K562 (cell line): ENCODE data around the gene TSC22D1. TPM values are rescaled to one million over a fixed set of nuclear protein-coding genes. Genes with fewer than 3 reads are reported as not detected.

Experiments
- ATAC-seq: fragments of 200-7000 bp; cut with Tn5 transposase; 3 replicates; pipeline ENCODE4 v1.9.1; 2020; ENCODE audit warnings: moderate library complexity
- BruUV-seq: library from RNA; stranded (reverse); fragments of 400-500 nt; replicated peaks from 2 replicates; lab custom pipeline; 2021; lab: Mats Ljungman, UMichigan
- CTCF ChIA-PET: fragments of 300-600 bp; formaldehyde crosslinking; extraction: SDS; loops from one replicate; lab custom pipeline; 2021; ENCODE audit warnings: low intra/inter-chr PET ratio; lab: Yijun Ruan, JAX
- POLR2A ChIA-PET: fragments of 300-600, 350-650 bp; sonication (Branson Sonifier 250); formaldehyde crosslinking; extraction: SDS; loops from one replicate; lab custom pipeline; 2021; ENCODE audit warnings: antibody characterized with exemption, inconsistent platforms; lab: Yijun Ruan, JAX
- DNase-seq, 4 experiments: peaks; one replicate each; pipeline versions ENCODE4 v3.0.0 to v3.0.0-alpha.2; 2011 to 2018; ENCODE audit warnings: low spot score in 3 of 4, mixed read lengths in 3 of 4; ENCODE audit errors: extremely low read depth in 1 of 4
- FAIRE-seq: peaks from 2 replicates; lab custom pipeline; 2011; peaks lifted over from hg19 to GRCh38; lab: Jason Lieb, UNC
- H2AFZ ChIP-seq: 2 replicates; pipeline ENCODE4 v1.6.0; 2011; ENCODE audit warnings: low read depth, low read length, control low read depth, inconsistent platforms
- H3K27ac ChIP-seq: fragments of 200-600 bp; 3 replicates; pipeline ENCODE4 v1.8.0; 2011; ENCODE audit warnings: low read depth, mild to moderate bottlenecking, control low read depth, inconsistent platforms, low read length, moderate library complexity, mixed read lengths; ENCODE audit errors: extremely low read depth
- H3K27me3 ChIP-seq, 2 experiments: fragments of 300-600 bp in 1 of 2; 2 replicates in 1 of 2; 3 replicates in 1 of 2; pipeline versions ENCODE4 v1.6.0 to v1.8.0; 2011; ENCODE audit warnings: inconsistent platforms in 2 of 2, low read length in 2 of 2, mild to moderate bottlenecking in 1 of 2, mixed read lengths in 1 of 2, moderate library complexity in 1 of 2; ENCODE audit not compliant: control insufficient read depth in 2 of 2, insufficient read depth in 2 of 2
- H3K36me3 ChIP-seq: fragments of 300-600 bp; 3 replicates; pipeline ENCODE4 v1.8.0; 2011; ENCODE audit warnings: mild to moderate bottlenecking, low read length, inconsistent platforms; ENCODE audit not compliant: control insufficient read depth, insufficient read depth
- H3K4me1 ChIP-seq, 2 experiments: fragments of 200-600 bp in 1 of 2; replicated peaks in 1 of 2; 2 replicates in 1 of 2; 3 replicates in 1 of 2; pipeline versions ENCODE4 v1.5.1 to v1.8.0; 2011; ENCODE audit warnings: inconsistent platforms in 2 of 2, low read length in 2 of 2, mild to moderate bottlenecking in 1 of 2, mixed read lengths in 1 of 2, moderate library complexity in 1 of 2; ENCODE audit not compliant: control insufficient read depth in 2 of 2, insufficient read depth in 2 of 2
- H3K4me2 ChIP-seq: 2 replicates; pipeline ENCODE4 v1.6.1; 2011; ENCODE audit warnings: low read length, control low read depth, inconsistent platforms, mixed read lengths; ENCODE audit not compliant: insufficient read depth
- H3K4me3 ChIP-seq: fragments of 200-600 bp; sonication (generic), shearing (Covaris generic); 2 replicates; pipeline ENCODE4 v1.5.1; 2016; ENCODE audit warnings: control low read depth, inconsistent platforms
- H3K79me2 ChIP-seq: fragments of 200-600 bp; 3 replicates; pipeline ENCODE4 v1.8.0; 2011; ENCODE audit warnings: low read length, inconsistent platforms; ENCODE audit not compliant: control insufficient read depth, insufficient read depth
- H3K9ac ChIP-seq, 2 experiments: 2 replicates each; pipeline versions ENCODE4 v1.6.0 to v1.6.1; 2011; ENCODE audit warnings: low read depth in 2 of 2, low read length in 2 of 2, control low read depth in 1 of 2, inconsistent platforms in 1 of 2, mild to moderate bottlenecking in 1 of 2, mixed read lengths in 1 of 2; ENCODE audit not compliant: insufficient read depth in 1 of 2
- H3K9me1 ChIP-seq: one replicate; pipeline ENCODE4 v1.6.0; 2011; ENCODE audit warnings: inconsistent platforms, mild to moderate bottlenecking, low read length, moderate library complexity; ENCODE audit not compliant: control insufficient read depth, insufficient read depth
- H3K9me3 ChIP-seq: replicated peaks from 2 replicates; pipeline ENCODE4 v1.5.1; 2011; ENCODE audit warnings: low read depth, low read length, inconsistent platforms; ENCODE audit not compliant: control insufficient read depth, insufficient read depth
- H4K20me1 ChIP-seq: replicated peaks from 2 replicates; pipeline ENCODE4 v1.6.1; 2011; ENCODE audit warnings: low read length, inconsistent platforms, mixed read lengths; ENCODE audit not compliant: control insufficient read depth, insufficient read depth
- CBX2 ChIP-seq: fragments of 200-600 bp; sonication (generic); IDR thresholded peaks from one replicate; pipeline ENCODE4 v1.6.1; 2012; ENCODE audit warnings: mild to moderate bottlenecking, low read length, inconsistent platforms; ENCODE audit not compliant: insufficient read depth, poor library complexity, severe bottlenecking
- HCFC1 ChIP-seq: IDR thresholded peaks from 2 replicates; pipeline ENCODE4 v1.6.1; 2012; ENCODE audit warnings: low read depth, low read length, improper control_type of control experiment
- KDM2B ChIP-seq: fragments of 250-450 bp; sonication (Bioruptor Pico); IDR thresholded peaks from 2 replicates; pipeline ENCODE4 v1.8.0; 2021; ENCODE audit warnings: mild to moderate bottlenecking, moderate library complexity
- KLF13 ChIP-seq: fragments of 450-650 bp; IDR thresholded peaks from 2 replicates; pipeline ENCODE4 v1.6.1; 2016; ENCODE audit warnings: missing genetic modification characterization, low read depth, mild to moderate bottlenecking, missing compliant biosample characterization, moderate library complexity, borderline replicate concordance
- SMAD4 ChIP-seq: fragments of 250-450 bp; sonication (Bioruptor Pico); conservative IDR thresholded peaks from 2 replicates; pipeline ENCODE4 v1.8.0; 2021; ENCODE audit warnings: inconsistent platforms, mild to moderate bottlenecking, moderate library complexity
- SOX6 ChIP-seq: fragments of 450-650 bp; IDR thresholded peaks from 2 replicates; pipeline ENCODE4 v1.6.1; 2014; ENCODE audit warnings: mild to moderate bottlenecking
- SPI1 ChIP-seq: IDR thresholded peaks from 2 replicates; pipeline ENCODE4 v1.6.1; 2011; ENCODE audit warnings: low read depth, low read length, control low read depth, borderline replicate concordance
- ZNF217 ChIP-seq: sonication (generic); formaldehyde crosslinking; IDR thresholded peaks from 2 replicates; pipeline ENCODE4 v1.8.0; 2022; ENCODE audit warnings: mild to moderate bottlenecking, missing genetic modification reagents
- ZNF23 ChIP-seq: fragments of 250-450 bp; sonication (Bioruptor Pico); IDR thresholded peaks from 2 replicates; pipeline ENCODE4 v1.4.0; 2020; ENCODE audit warnings: mild to moderate bottlenecking
- ZNF41 ChIP-seq: fragments of 250-450 bp; sonication (Bioruptor Pico); conservative IDR thresholded peaks from 2 replicates; pipeline ENCODE4 v1.4.0; 2020; ENCODE audit warnings: mild to moderate bottlenecking
- WGBS: fragments of 100-300 bp; shearing (Covaris generic); methylation state at CpG from one replicate; pipeline ENCODE4 v1.1.6; 2016; ENCODE audit warnings: low coverage, mixed read lengths; ENCODE audit not compliant: insufficient coverage; ENCODE audit errors: missing lambda C conversion rate; 5-methylcytosine and 5-hydroxymethylcytosine counted together
- in situ Hi-C: fragments of 300-500 bp; cut with MboI; formaldehyde crosslinking; loops from 4 replicates; pipeline ENCODE4 v1.15.0; 2018; ENCODE audit warnings: inconsistent platforms, mixed read lengths
- intact Hi-C: fragments of 100-400 bp; cut with micrococcal nuclease; formaldehyde crosslinking; loops from 2 replicates; pipeline ENCODE4 v1.14.2; 2022
- polyA plus RNA-seq, 8 experiments: library from polyadenylated mRNA; depleted of rRNA in 4 of 8; stranded (reverse) in 5 of 8; unstranded in 3 of 8; fragments of >200 nt; fragmentation: Nextera tagmentation in 2 of 8; fragmentation: Illumina TruSeq in 1 of 8; extraction: Ambion mirVana in 2 of 8; extraction: Trizol in 1 of 8; gene quantifications; 2 replicates each; pipeline versions ENCODE4 v1.2.1 to v1.2.3, GENCODE V29; 2011 to 2014; ENCODE audit warnings: inconsistent platforms in 1 of 8, missing spikeins in 1 of 8
- total RNA-seq, 7 experiments: library from RNA; depleted of rRNA in 6 of 7; stranded (reverse); fragments of >200 nt in 6 of 7; fragmentation: Illumina TruSeq in 2 of 7; extraction: Trizol in 2 of 7; gene quantifications; 2 replicates each; pipeline versions ENCODE4 v1.2.1 to v1.2.3, GENCODE V29; 2011 to 2021; ENCODE audit warnings: low replicate concordance in 1 of 7
- TF ChIP-seq, protein P1 (sequence below): fragments of 450-650 bp; IDR thresholded peaks from 2 replicates; pipeline ENCODE4 v1.6.1; 2018; ENCODE audit warnings: mild to moderate bottlenecking, low read depth; ENCODE audit not compliant: partially characterized antibody

Gene TSC22D1
- total and polyA plus RNA-seq, 9 of the 15 experiments (the other 6 are each of a cell fraction or from before 2014, with no cell fraction given): 2.6 to 19.8 (median 8.4) TPM

- TF ChIP-seq ZNF41 (CRISPR knock-in tag) (no peak), ZNF23 (no peak), KLF13 (tag) (no peak)
- TF ChIP-seq, all 486 proteins: peak for 0
Observed at GRCh38 chr13:44440046-44440608, 136.0 kb downstream of the TSC22D1 start (continued).

GRCh38 chr13:44439452-44440024 is 136.6 kb downstream of the TSC22D1 start:
- in situ Hi-C loops (loop anchor here (5.0 kb wide), 1 partner anchor 202 kb away; no protein-coding TSS in a partner anchor), intact Hi-C loops (loop anchor here (5.0 to 10.0 kb wide), 2 partner anchors 105 to 182 kb away; no protein-coding TSS in a partner anchor)
- Histone ChIP-seq H3K27ac (no peak overlapping the region), H3K9me1 (no peaks in the 10 kb centered on the region), H3K79me2 (peaks cover 16% of the 10 kb centered on the region), H3K9me3 (no peaks in the 10 kb centered on the region), H2AFZ (no peak overlapping the region), H4K20me1 (no peaks in the 10 kb centered on the region), H3K4me1 (peaks cover 5 to 7% of the 10 kb centered on the region in 2 experiments; a peak in 3 of 5 replicates), H3K4me2 (no peak overlapping the region), H3K27me3 (no peaks in the 10 kb centered on the region), H3K4me3 (no peak overlapping the region), H3K9ac (no peak overlapping the region), H3K36me3 (peaks cover 1% of the 10 kb centered on the region; the same call in 2 of the 3 replicates)
- ChIA-PET CTCF (interaction anchor here (2.6 kb wide), 1 partner anchor 196 kb away, joined by 24 read pairs; no protein-coding TSS in a partner anchor), POLR2A (interaction anchor here (0.7 kb wide), 1 partner anchor 9 kb away, joined by 3 read pairs; no protein-coding TSS in a partner anchor)
- FAIRE-seq (no peak), ATAC-seq (no peak), DNase-seq (no peak)
- TF ChIP-seq KDM2B (CRISPR knock-in tag): no peak
- TF ChIP-seq SPI1: peak; percentile 64; the same call in 1 of the 2 replicates
- TF ChIP-seq, protein P1, sequence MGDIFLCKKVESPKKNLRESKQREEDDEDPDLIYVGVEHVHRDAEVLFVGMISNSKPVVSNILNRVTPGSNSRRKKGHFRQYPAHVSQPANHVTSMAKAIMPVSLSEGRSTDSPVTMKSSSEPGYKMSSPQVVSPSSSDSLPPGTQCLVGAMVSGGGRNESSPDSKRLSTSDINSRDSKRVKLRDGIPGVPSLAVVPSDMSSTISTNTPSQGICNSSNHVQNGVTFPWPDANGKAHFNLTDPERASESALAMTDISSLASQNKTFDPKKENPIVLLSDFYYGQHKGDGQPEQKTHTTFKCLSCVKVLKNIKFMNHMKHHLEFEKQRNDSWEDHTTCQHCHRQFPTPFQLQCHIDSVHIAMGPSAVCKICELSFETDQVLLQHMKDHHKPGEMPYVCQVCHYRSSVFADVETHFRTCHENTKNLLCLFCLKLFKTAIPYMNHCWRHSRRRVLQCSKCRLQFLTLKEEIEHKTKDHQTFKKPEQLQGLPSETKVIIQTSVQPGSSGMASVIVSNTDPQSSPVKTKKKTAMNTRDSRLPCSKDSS: no peak
- TF ChIP-seq CBX2: no peak
- no peak for TF ChIP-seq SMAD4 (CRISPR knock-in tag)
- TF ChIP-seq SOX6: no peak
- TF ChIP-seq HCFC1: no peak
- TF ChIP-seq ZNF217 (CRISPR knock-in tag): no peak
- 17% methylated on average over 3 of the region's 4 CpGs for WGBS
- no TSS peak for BruUV-seq
